ENCODE data around the gene KCNK3.

DNA sequence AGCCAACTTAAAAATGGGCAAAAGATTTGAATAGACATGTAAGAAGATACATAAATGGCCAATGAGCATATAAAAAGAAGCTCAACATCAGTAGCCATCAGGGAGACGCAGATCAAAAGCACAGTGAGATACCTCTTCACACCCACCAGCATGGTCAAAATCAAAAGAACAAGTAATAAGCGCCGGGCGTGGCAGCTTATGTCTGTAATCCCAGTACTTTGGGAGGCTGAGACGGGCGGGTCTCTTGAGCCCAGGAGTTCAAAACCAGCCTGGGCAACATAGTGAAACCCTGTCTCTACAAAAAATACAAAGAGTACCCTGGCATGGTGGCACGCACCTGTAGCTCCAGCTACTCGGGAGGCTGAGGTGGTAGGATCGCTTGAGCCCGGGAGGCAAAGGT, 46.8 kb upstream of the KCNK3 start:
- TF ChIP-seq, protein P1, sequence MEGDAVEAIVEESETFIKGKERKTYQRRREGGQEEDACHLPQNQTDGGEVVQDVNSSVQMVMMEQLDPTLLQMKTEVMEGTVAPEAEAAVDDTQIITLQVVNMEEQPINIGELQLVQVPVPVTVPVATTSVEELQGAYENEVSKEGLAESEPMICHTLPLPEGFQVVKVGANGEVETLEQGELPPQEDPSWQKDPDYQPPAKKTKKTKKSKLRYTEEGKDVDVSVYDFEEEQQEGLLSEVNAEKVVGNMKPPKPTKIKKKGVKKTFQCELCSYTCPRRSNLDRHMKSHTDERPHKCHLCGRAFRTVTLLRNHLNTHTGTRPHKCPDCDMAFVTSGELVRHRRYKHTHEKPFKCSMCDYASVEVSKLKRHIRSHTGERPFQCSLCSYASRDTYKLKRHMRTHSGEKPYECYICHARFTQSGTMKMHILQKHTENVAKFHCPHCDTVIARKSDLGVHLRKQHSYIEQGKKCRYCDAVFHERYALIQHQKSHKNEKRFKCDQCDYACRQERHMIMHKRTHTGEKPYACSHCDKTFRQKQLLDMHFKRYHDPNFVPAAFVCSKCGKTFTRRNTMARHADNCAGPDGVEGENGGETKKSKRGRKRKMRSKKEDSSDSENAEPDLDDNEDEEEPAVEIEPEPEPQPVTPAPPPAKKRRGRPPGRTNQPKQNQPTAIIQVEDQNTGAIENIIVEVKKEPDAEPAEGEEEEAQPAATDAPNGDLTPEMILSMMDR (IDR thresholded peaks at IDR 0.05; ENCODE audit: low read depth, low read length), result no peak
- no peak for TF ChIP-seq EZH2phosphoT487 (IDR thresholded peaks at IDR 0.05; ENCODE audit: low read depth)

Measured in OCI-LY3 (cell line).